Measurements from ENCODE around the gene ZIC5.

Gene ZIC5

GRCh38 chr13:99977912-99978798 is 6.6 kb upstream of the ZIC5 start:
- in situ Hi-C loops (cut with HindIII; ENCODE audit: low pct_unique_long_range_greater_than_20kb, low sequenced_read_pairs), result no loop called here
- no peak for DNase-seq (ENCODE audit: low read depth in 1 of 2, low spot score in 1 of 2)
- TF ChIP-seq JUND (IDR thresholded peaks at IDR 0.05; ENCODE audit: low read depth), result no peak

GRCh38 chr13:99977334-99977911 is 5.9 kb upstream of the ZIC5 start:
- in situ Hi-C loops (cut with HindIII; ENCODE audit: low pct_unique_long_range_greater_than_20kb, low sequenced_read_pairs), result no loop called here
- TF ChIP-seq JUND (IDR thresholded peaks at IDR 0.05; ENCODE audit: low read depth), result no peak
- no peak for DNase-seq (ENCODE audit: low read depth in 1 of 2, low spot score in 1 of 2)

- no peak for TF ChIP-seq JUND (IDR thresholded peaks at IDR 0.05; ENCODE audit: low read depth)
- DNase-seq (ENCODE audit: low read depth in 1 of 2, low spot score in 1 of 2), result no peak
- in situ Hi-C loops (cut with HindIII; ENCODE audit: low pct_unique_long_range_greater_than_20kb, low sequenced_read_pairs), result no loop called here
These were observed 5.0 kb upstream of the ZIC5 start for GRCh38 chr13:99976575-99976974.

- in situ Hi-C loops (cut with HindIII; ENCODE audit: low pct_unique_long_range_greater_than_20kb, low sequenced_read_pairs), result no loop called here
- TF ChIP-seq JUND (IDR thresholded peaks at IDR 0.05; ENCODE audit: low read depth), result no peak
- no peak for DNase-seq (ENCODE audit: low read depth in 1 of 2, low spot score in 1 of 2)
These were observed 4.1 kb upstream of the ZIC5 start for GRCh38 chr13:99975626-99976025.

GRCh38 chr13:99974939-99975561 is 3.5 kb upstream of the ZIC5 start:
- DNase-seq (ENCODE audit: low read depth in 1 of 2, low spot score in 1 of 2), result no peak
- in situ Hi-C loops (cut with HindIII; ENCODE audit: low pct_unique_long_range_greater_than_20kb, low sequenced_read_pairs), result no loop called here
- TF ChIP-seq JUND (IDR thresholded peaks at IDR 0.05; ENCODE audit: low read depth), result no peak

GRCh38 chr13:99974296-99974938 is 2.9 kb upstream of the ZIC5 start:
- in situ Hi-C loops (cut with HindIII; ENCODE audit: low pct_unique_long_range_greater_than_20kb, low sequenced_read_pairs), result no loop called here

GRCh38 chr13:99973808-99974185 is 2.2 kb upstream of the ZIC5 start:
- DNase-seq (ENCODE audit: low read depth in 1 of 2, low spot score in 1 of 2), result no peak
- in situ Hi-C loops (cut with HindIII; ENCODE audit: low pct_unique_long_range_greater_than_20kb, low sequenced_read_pairs), result no loop called here

More at GRCh38 chr13:99974296-99974938, 2.9 kb upstream of the ZIC5 start:
- DNase-seq (ENCODE audit: low read depth in 1 of 2, low spot score in 1 of 2), result no peak
- no peak for TF ChIP-seq JUND (IDR thresholded peaks at IDR 0.05; ENCODE audit: low read depth)

GRCh38 chr13:99973163-99973807 is 1.7 kb upstream of the ZIC5 start:
- in situ Hi-C loops (cut with HindIII; ENCODE audit: low pct_unique_long_range_greater_than_20kb, low sequenced_read_pairs), result no loop called here

More at GRCh38 chr13:99973808-99974185, 2.2 kb upstream of the ZIC5 start:
- no peak for TF ChIP-seq JUND (IDR thresholded peaks at IDR 0.05; ENCODE audit: low read depth)

GRCh38 chr13:99972190-99972731 is 694 bp upstream of the ZIC5 start:
- TF ChIP-seq JUND (IDR thresholded peaks at IDR 0.05; ENCODE audit: low read depth), result no peak

More at GRCh38 chr13:99973163-99973807, 1.7 kb upstream of the ZIC5 start:
- TF ChIP-seq JUND (IDR thresholded peaks at IDR 0.05; ENCODE audit: low read depth), result no peak
- no peak for DNase-seq (ENCODE audit: low read depth in 1 of 2, low spot score in 1 of 2)

GRCh38 chr13:99970651-99971575 is 654 bp downstream of the ZIC5 start:
- no peak for TF ChIP-seq JUND (IDR thresholded peaks at IDR 0.05; ENCODE audit: low read depth)
- in situ Hi-C loops (cut with HindIII; ENCODE audit: low pct_unique_long_range_greater_than_20kb, low sequenced_read_pairs), result no loop called here
- no peak for DNase-seq (ENCODE audit: low read depth in 1 of 2, low spot score in 1 of 2)

More at GRCh38 chr13:99972190-99972731, 694 bp upstream of the ZIC5 start:
- DNase-seq (ENCODE audit: low read depth in 1 of 2, low spot score in 1 of 2), result no peak
- in situ Hi-C loops (cut with HindIII; ENCODE audit: low pct_unique_long_range_greater_than_20kb, low sequenced_read_pairs), result no loop called here

Data from T47D (cell line).